Measurements from ENCODE around the gene RHO.

GRCh38 chr3:129536804-129537203 lies 8.4 kb downstream of the RHO start:
- TF ChIP-seq CTCF (IDR thresholded peaks at IDR 0.05) (no peak), POLR2AphosphoS5 (IDR thresholded peaks at IDR 0.05) (no peak), POLR2A (IDR thresholded peaks at IDR 0.05) (no peak)

Measured in gastroesophageal sphincter (tissue), 3 donors.